Endodermal cell (in vitro differentiated cells): ENCODE measurements around the gene SERF2. TPM values are rescaled to one million over a fixed set of nuclear protein-coding genes. Genes with fewer than 3 reads are reported as not detected.

ENCODE experiments used
- DNase-seq: peaks from one replicate; pipeline ENCODE4 v3.0.0-alpha.2; 2017
- H3K27ac ChIP-seq: 2 replicates; pipeline ENCODE4 v1.5.1; 2013; ENCODE audit warnings: mild to moderate bottlenecking, low read depth, low read length, moderate library complexity
- H3K27me3 ChIP-seq: 2 replicates; pipeline ENCODE4 v1.6.1; 2013; ENCODE audit warnings: mild to moderate bottlenecking, low read length, moderate library complexity; ENCODE audit not compliant: insufficient read depth, control insufficient read depth, poor library complexity, severe bottlenecking
- H3K36me3 ChIP-seq: 2 replicates; pipeline ENCODE4 v1.7.0; 2013; ENCODE audit warnings: mild to moderate bottlenecking, low read length, moderate library complexity; ENCODE audit not compliant: control insufficient read depth, insufficient read depth
- H3K4me1 ChIP-seq: one replicate; pipeline ENCODE4 v1.7.0; 2013; ENCODE audit warnings: low read length; ENCODE audit not compliant: control insufficient read depth, insufficient read depth
- H3K4me3 ChIP-seq: 2 replicates; pipeline ENCODE4 v1.5.1; 2013; ENCODE audit warnings: mild to moderate bottlenecking, low read length, moderate library complexity
- H3K9ac ChIP-seq: 2 replicates; pipeline ENCODE4 v1.6.1; 2013; ENCODE audit warnings: mild to moderate bottlenecking, low read length, moderate library complexity; ENCODE audit not compliant: poor library complexity, severe bottlenecking; ENCODE audit errors: extremely low read depth
- H3K9me3 ChIP-seq: 2 replicates; pipeline ENCODE4 v1.6.1; 2013; ENCODE audit warnings: mild to moderate bottlenecking, low read length, moderate library complexity; ENCODE audit not compliant: control insufficient read depth
- H3K27ac Mint-ChIP-seq: 2 replicates; pipeline ENCODE4 v1.8.0; 2020; ENCODE audit warnings: mixed read lengths
- H3K27me3 Mint-ChIP-seq: 2 replicates; pipeline ENCODE4 v1.8.0; 2021; ENCODE audit warnings: mild to moderate bottlenecking, mixed read lengths; ENCODE audit not compliant: insufficient read depth
- H3K36me3 Mint-ChIP-seq: 2 replicates; pipeline ENCODE4 v1.8.0; 2020; ENCODE audit warnings: low read depth, mixed read lengths
- H3K4me1 Mint-ChIP-seq: 2 replicates; pipeline ENCODE4 v1.8.0; 2020; ENCODE audit warnings: mixed read lengths
- H3K4me3 Mint-ChIP-seq: 2 replicates; pipeline ENCODE4 v1.8.0; 2020; ENCODE audit warnings: mild to moderate bottlenecking, moderate library complexity, mixed read lengths
- H3K9me3 Mint-ChIP-seq: 2 replicates; pipeline ENCODE4 v1.8.0; 2020; ENCODE audit warnings: mild to moderate bottlenecking, mixed read lengths
- WGBS, 2 experiments: methylation state at CpG; one replicate each; pipeline versions ENCODE4 v1.1.5 to v1.1.7; 2013; ENCODE audit warnings: missing lambda C conversion rate in 2 of 2, mixed read lengths in 1 of 2; ENCODE audit not compliant: insufficient coverage in 1 of 2, insufficient read length in 1 of 2; 5-methylcytosine and 5-hydroxymethylcytosine counted together
- total RNA-seq, 2 donors: library from RNA; stranded (reverse); fragmentation: NEBNext Ultra II Directional in 1 of 2; extraction: Animal tissue kit (Norgen Biotek cat#: 25700) in 1 of 2; gene quantifications; 2 replicates in 1 of 2; 3 replicates in 1 of 2; pipeline ENCODE4 v1.2.1, GENCODE V29; 2021
- TF ChIP-seq, protein P1 (sequence below): fragments of 200-600 bp; sonication (generic); conservative IDR thresholded peaks from 2 replicates; pipeline ENCODE4 v1.5.0; 2021; ENCODE audit warnings: antibody characterized with exemption, mild to moderate bottlenecking

SERF2 gene
- total RNA-seq, 2 donors from 2014 or later: 613 to 648 TPM

DNA sequence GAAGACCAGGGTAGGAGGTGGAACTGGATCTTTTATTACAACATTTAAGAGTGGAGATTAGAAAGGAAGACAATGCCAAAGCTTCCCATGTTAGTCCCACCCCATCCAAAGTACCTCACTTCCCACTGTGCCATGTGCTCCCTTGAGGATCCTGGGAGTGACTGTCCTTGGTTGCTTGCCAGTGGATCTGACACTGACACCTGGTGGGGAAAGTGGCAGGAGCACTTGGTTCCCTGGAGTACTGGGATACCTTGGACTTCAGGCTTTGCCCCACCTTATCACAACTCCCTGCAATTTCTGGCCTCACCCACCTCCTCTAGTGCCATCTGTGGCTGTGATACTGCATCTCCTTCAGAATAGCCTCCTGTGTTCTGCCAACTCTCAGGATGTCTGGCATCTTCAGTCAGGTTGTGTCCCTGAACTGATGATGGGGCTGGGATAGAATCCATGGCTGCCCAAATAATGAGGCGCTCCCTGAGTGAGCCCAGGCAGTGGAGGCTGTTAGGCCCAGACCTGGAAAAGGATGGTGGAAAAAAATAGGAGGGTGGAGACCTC lies 16.6 kb upstream of the SERF2 start:
- no peak overlapping the region for H3K4me3 ChIP-seq
- no peak overlapping the region for H3K9ac ChIP-seq

DNA sequence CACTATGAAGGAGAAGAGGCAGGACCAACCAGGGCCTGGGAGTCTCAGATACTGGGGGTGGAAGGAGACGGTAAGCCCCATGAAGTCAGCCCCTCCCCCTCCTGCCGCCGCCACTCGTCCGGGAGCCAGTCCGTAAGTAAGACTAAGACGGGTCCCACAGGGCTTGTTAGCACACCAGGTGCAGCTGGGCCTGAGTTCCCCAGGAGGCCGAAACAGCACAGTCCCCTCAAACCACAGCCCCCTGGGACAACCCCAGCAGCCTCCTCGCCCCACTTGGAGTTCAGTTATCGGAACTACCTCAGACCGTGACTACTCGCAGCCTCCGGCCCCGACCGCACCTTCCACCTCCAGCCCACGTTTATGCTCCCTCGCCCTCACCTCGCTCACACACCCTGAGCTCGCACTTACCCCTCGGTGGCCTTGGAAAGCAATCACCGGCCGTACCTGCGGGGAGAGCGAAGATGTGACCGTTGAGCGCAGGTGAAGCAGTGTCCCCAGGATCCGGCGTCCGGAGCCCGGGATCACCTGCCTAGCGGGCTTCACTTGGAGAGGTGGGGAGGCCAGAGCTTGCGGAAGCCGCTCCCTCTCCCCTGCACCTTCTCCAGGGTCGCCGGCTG lies 15.9 kb upstream of the SERF2 start:
- DNase-seq: peak; percentile 84
- Mint-ChIP-seq H3K27ac (peak overlapping the region; percentile 78), H3K4me3 (peak overlapping the region; percentile 66), H3K4me1 (peaks cover 12% of the 10 kb centered on the region), H3K9me3 (no peaks in the 10 kb centered on the region), H3K27me3 (peaks cover 13% of the 10 kb centered on the region), H3K36me3 (peaks cover 25% of the 10 kb centered on the region)
- TF ChIP-seq, protein P1, sequence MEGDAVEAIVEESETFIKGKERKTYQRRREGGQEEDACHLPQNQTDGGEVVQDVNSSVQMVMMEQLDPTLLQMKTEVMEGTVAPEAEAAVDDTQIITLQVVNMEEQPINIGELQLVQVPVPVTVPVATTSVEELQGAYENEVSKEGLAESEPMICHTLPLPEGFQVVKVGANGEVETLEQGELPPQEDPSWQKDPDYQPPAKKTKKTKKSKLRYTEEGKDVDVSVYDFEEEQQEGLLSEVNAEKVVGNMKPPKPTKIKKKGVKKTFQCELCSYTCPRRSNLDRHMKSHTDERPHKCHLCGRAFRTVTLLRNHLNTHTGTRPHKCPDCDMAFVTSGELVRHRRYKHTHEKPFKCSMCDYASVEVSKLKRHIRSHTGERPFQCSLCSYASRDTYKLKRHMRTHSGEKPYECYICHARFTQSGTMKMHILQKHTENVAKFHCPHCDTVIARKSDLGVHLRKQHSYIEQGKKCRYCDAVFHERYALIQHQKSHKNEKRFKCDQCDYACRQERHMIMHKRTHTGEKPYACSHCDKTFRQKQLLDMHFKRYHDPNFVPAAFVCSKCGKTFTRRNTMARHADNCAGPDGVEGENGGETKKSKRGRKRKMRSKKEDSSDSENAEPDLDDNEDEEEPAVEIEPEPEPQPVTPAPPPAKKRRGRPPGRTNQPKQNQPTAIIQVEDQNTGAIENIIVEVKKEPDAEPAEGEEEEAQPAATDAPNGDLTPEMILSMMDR: no peak
- peak overlapping the region; percentile 25 for H3K9ac ChIP-seq
- no peaks in the 10 kb centered on the region for H3K9me3 ChIP-seq
- 11% methylated on average over 35 of the region's 35 CpGs; no CpG with 5 or more reads in 1 of the 2 experiments for WGBS, 2 experiments
- H3K27me3 ChIP-seq: no peaks in the 10 kb centered on the region
- peak overlapping the region; percentile 83 for H3K4me3 ChIP-seq
- H3K36me3 ChIP-seq: peaks cover 33% of the 10 kb centered on the region
- no peaks in the 10 kb centered on the region for H3K4me1 ChIP-seq
- H3K27ac ChIP-seq: no peak overlapping the region

More for the DNA sequence above, 16.6 kb upstream of the SERF2 start:
- Mint-ChIP-seq H3K4me1 (peaks cover 12% of the 10 kb centered on the region), H3K36me3 (peaks cover 31% of the 10 kb centered on the region), H3K27ac (no peak overlapping the region), H3K9me3 (no peaks in the 10 kb centered on the region), H3K27me3 (peaks cover 8% of the 10 kb centered on the region), H3K4me3 (peak overlapping the region; percentile 66)
- Histone ChIP-seq H3K27ac (no peak overlapping the region), H3K27me3 (no peaks in the 10 kb centered on the region), H3K36me3 (peaks cover 40% of the 10 kb centered on the region), H3K9me3 (no peaks in the 10 kb centered on the region), H3K4me1 (no peaks in the 10 kb centered on the region)
- TF ChIP-seq, protein P1: peak; percentile 73
- peak; percentile 86 for DNase-seq
- WGBS, 2 experiments: 100% methylated on average over 1 of the region's 1 CpG; no CpG with 5 or more reads in 1 of the 2 experiments

DNA sequence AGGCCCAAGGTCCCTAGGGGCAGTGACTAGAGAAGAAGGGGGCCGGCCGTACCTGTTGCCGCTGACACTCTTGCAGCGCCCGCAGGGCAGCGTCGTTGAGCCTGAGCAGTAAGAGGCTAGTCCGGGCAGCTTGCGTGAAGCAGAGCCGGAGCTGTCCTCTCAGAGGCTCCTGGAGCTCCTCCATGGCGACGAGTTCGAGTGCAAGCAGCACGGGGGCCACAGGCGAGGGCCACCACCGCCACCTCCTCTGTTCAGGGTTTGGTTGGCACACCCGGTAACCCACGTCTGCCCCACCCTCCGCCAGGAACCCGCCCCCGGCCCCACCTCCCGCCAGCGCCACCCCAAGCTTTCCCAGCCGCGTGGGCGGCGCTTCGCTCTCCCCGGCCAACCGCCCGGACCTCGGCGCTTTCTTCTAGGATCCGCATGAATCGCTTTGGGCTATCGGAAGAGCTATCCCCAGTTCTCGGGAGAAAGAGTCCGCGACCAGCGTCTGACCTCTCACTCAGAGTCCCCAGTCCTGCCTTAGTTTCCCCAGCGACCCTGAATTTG lies 15.3 kb upstream of the SERF2 start, which contains the start of gene ELL3:
Gene ELL3 (minus strand): TSS at position 249 of the 549 bp plus-strand sequence. CDS start 65 bp downstream, at position 184.
- H3K9ac ChIP-seq: peak within 1 kb of the TSS; percentile 25
- TF ChIP-seq, protein P1: no peak
- WGBS, 2 experiments: 1% methylated on average over 19 to 41 of the region's 41 CpGs

More for the DNA sequence above, 15.3 kb upstream of the SERF2 start, which contains the start of gene ELL3:
- peak; percentile 90 for DNase-seq
- Histone ChIP-seq H3K27ac (no peak within 1 kb of the TSS), H3K4me3 (peak within 1 kb of the TSS; percentile 83), H3K36me3 (peaks cover 27% of the 10 kb centered on the region), H3K4me1 (no peaks in the 10 kb centered on the region), H3K9me3 (no peaks in the 10 kb centered on the region), H3K27me3 (no peaks in the 10 kb centered on the region)
- Mint-ChIP-seq H3K4me1 (peaks cover 12% of the 10 kb centered on the region), H3K27ac (peak within 1 kb of the TSS; percentile 78), H3K36me3 (peaks cover 20% of the 10 kb centered on the region), H3K27me3 (peaks cover 13% of the 10 kb centered on the region), H3K9me3 (no peaks in the 10 kb centered on the region), H3K4me3 (peak within 1 kb of the TSS; percentile 66)
